ENCODE data around the gene FLVCR2.

DNA sequence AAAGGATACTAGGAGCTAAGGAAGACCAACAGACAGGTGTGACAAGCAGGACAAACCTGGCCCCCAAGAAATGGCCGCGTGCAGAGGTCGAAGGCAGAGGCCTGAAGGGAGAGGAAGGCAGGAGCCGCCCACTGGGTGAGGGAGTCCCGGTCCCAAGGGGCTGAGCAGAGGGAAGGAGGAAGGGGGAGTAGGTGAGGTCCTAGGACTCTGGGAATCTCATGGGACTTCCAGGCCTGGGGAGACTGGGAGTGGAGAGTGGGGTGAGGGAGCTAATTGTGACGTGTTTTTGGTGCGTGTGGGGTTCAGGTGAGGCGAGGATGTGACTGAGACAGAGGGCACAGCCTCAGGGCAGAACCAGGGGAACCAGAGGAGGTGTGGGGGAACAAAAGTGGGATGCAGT lies 11.7 kb upstream of the FLVCR2 start:
- TF ChIP-seq, protein P1, sequence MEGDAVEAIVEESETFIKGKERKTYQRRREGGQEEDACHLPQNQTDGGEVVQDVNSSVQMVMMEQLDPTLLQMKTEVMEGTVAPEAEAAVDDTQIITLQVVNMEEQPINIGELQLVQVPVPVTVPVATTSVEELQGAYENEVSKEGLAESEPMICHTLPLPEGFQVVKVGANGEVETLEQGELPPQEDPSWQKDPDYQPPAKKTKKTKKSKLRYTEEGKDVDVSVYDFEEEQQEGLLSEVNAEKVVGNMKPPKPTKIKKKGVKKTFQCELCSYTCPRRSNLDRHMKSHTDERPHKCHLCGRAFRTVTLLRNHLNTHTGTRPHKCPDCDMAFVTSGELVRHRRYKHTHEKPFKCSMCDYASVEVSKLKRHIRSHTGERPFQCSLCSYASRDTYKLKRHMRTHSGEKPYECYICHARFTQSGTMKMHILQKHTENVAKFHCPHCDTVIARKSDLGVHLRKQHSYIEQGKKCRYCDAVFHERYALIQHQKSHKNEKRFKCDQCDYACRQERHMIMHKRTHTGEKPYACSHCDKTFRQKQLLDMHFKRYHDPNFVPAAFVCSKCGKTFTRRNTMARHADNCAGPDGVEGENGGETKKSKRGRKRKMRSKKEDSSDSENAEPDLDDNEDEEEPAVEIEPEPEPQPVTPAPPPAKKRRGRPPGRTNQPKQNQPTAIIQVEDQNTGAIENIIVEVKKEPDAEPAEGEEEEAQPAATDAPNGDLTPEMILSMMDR (conservative IDR thresholded peaks at IDR 0.05) = no peak
- TF ChIP-seq EZH2 (IDR thresholded peaks at IDR 0.05; ENCODE audit: low read depth) = no peak

Measured in PC-9 (cell line).